GM18505 (cell line): ENCODE results near the gene GPD1L.

Experiments used
- ATAC-seq: cut with Tn5 transposase; IDR thresholded peaks from one replicate; pipeline ENCODE4 v1.9.1; 2021; ENCODE audit not compliant: unreplicated experiment
- POLR2A ChIP-seq: IDR thresholded peaks from 4 replicates; pipeline ENCODE4 v1.6.1; 2011; ENCODE audit warnings: borderline replicate concordance; ENCODE audit not compliant: insufficient read depth, insufficient read length; ENCODE audit errors: extremely low read depth

The GPD1L gene

DNA sequence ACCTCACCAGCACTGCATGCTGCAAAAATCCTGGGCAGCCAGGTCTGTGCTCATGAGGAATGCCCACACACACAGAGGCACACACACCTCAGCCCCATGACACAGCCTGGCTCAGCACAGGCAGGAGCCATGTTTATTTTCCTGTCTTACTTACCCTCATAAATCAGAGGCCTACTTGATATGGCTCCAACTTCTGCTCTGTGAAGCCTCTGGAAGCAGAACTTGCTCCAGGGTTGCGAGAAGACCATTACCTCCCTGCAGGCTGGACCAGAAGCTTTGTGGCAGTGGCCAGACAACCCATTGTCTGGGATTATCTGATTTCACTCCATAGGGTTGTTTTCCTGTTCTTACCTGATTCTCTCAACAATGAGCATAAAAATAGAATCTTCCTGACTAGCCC, 88.2 kb downstream of the GPD1L start:
- no peak for ATAC-seq
- no peak for TF ChIP-seq POLR2A

DNA sequence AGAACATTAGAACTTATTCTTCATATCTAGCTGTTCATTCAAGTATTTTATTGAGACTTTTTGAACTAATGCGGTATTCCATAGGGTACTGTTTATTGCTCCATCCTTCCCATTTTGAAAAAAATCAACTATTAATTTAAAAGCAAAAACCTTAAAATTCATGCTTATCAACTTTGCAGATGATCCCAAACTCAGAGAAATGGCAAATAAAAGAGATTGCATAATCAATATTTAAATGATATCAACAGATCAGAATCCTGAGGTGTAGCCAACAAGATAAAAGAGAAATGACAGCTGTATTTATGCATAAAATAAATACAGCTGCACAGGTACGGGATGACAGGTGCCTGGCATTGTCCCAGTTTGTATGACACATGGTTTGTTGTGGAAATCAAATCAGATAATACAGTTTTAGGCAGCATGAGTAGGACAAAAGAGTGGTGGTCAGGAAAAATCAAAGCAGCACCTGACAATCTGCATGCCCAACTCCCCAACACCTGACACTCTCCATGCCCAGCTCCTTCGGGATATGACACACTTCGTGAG, 89.6 kb downstream of the GPD1L start:
- ATAC-seq = no peak
- no peak for TF ChIP-seq POLR2A

DNA sequence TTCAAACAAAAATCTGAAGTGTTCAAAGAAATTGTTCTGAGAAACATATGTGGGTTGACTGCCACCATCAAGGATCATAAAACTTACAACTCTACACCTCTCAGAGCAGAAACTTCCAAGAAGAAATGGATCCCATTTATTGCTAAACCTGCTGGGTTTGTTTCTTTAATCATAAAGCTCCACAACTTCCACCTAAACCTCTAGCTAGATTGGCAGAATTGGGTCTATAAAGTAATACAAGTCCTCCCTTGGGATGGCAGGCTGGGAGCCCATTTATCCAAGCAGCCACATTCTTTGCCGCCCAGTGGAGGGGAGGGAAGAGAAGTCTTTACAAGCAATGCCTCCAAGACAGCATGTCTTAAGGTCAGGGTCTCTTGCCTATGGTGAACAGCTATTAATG, 91.6 kb downstream of the GPD1L start:
- no peak for ATAC-seq
- no peak for TF ChIP-seq POLR2A

DNA sequence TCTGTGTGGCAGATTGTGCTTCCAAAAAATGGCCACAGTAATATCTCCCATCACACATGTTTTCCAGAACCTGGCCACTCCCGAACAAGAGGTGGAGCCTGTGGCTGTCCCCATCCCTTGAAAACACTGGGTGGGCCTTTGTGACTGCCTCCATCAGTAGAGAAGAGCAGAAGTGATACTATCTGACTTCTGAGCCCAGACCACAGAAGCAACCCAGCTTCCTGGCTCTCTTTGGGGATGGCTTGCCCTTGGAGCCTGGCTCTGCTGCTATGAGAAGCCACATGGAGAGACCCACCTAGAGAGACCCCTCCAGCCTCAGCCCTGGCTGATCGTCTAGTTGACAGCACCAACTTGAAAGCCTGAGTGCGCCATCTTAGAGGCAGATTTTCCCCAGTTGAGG, 92.3 kb downstream of the GPD1L start:
- no peak for TF ChIP-seq POLR2A
- ATAC-seq = no peak

DNA sequence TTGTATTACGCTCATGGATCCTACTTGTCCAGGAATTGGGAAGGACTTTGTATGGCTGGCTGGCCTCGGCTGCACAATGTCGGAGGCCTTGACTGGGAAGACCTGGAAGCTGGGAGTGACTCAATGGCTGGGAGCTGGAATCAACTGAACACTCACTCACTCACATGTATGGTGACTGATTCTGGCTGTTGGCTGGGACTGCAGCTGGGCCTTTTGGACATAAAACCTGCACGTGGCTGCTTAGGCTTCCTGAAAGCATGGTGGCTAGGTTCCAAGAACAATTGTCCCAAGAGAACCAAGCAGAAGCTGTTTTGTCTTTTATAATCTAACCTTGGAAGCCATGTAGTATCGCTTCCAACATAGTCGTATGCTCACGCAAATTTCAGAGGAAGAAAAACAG, 94.1 kb downstream of the GPD1L start:
- no peak for TF ChIP-seq POLR2A
- no peak for ATAC-seq

DNA sequence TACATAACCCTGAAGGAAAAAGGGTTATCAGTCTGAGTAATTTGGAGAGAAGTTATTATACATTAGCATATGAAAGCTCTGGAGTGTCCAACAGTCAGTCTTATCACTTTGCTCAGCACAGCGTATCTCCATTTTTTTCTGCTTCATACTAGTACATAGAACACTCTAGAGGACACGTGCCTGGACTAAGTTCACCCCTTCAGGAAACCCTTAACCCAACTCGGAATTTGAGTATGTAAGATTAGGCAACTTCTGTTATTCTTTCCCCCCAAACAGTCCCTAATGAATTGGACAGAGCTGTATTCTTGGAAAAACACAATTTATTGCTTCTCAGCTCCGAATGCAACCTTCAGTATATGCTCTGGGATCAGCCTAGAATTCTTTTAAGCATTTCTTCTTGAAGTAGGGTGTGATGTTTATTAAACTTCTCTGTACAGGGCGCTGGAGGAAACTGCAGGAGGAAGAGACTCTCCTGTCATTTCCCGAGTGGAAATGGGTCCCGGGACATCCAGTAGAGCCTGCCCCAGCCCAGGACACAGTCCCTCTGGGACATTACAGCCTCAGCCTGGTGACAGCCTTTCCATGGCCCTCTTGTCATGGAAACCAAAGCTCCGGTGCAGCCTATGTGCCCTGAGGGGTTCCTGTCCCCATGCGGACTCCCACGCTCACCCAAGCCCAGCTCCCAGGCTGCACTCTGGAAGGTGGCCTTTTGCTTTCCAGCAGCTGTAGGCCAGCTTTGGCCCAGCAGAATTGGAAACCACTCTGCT, 94.8 kb downstream of the GPD1L start:
- TF ChIP-seq POLR2A = no peak

DNA sequence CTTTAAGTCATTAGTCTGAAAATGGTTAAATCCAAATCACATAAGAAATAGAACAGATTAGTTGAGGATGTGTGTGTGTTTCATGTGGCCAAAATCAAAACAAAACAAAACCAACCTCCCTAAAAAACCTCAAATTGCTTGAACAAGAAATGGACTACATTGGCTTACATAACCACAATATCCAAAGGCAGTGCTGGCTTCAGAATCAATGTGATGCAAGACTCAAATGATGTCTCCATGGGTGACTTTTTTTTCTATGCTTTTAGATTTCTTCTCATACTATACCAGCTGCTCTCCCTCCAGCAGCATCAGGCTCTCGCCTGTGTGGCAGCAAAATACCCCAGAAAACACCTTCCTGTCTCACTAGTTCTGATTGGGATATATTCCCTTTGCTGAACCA, 96.1 kb downstream of the GPD1L start:
- TF ChIP-seq POLR2A = no peak
- ATAC-seq = no peak

More for the DNA sequence above, 94.8 kb downstream of the GPD1L start:
- no peak for ATAC-seq

DNA sequence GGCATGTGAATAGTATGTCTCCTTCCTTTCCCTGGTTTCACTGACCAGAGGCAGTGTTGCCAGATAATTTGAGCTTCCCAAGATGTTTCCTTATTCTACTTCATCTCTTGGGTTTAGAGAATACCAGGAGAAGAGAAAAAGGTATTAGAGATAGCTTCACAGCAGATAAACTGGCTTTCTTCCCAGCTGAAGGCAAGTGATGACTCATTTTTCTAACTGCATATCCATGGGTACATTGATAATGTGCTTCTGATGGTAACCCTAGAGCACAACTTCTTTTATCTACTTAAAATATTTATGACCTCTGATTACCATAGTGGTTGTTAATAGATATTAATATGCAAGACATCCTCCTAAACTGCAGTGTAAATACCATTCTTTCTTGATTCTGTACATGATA, 97.4 kb downstream of the GPD1L start:
- TF ChIP-seq POLR2A = no peak
- ATAC-seq = no peak

DNA sequence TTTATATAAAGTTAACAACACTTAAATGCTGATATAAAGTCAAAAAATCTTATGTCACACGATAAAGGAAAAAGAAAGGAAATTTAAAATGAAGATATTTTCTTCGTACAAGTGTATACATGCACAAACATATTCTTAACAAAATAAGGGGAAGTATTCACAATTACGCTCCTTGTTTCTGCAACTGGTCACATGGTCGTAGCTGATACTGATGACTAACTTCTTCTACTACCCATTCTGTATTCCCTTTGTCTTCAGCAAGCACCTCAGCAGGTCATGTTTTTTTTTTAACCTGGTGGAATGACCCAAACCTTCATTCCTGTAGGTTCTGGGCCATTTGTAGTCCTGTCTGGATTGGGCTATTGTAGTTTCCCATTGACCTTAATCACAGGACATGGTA, 102.0 kb downstream of the GPD1L start:
- TF ChIP-seq POLR2A = no peak
- no peak for ATAC-seq

DNA sequence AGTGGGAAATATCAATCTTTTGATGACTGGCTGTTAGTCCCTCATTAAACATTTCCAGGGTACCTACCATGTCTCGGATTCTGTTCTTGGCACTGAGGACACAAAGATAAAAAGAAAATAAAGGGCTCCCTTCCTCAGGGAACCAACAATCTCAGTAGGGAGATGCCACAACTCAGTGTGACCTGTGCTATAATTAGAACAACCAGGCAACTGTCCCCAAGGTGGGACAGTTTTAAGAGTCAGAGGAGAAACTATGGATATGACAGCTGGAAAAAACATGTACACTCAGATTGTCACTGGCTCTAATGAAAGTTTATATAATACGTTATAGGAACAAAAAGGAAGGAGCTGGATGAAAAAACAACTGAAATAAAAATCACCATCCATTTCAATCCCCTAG, 108.8 kb downstream of the GPD1L start:
- TF ChIP-seq POLR2A = no peak
- ATAC-seq = no peak

DNA sequence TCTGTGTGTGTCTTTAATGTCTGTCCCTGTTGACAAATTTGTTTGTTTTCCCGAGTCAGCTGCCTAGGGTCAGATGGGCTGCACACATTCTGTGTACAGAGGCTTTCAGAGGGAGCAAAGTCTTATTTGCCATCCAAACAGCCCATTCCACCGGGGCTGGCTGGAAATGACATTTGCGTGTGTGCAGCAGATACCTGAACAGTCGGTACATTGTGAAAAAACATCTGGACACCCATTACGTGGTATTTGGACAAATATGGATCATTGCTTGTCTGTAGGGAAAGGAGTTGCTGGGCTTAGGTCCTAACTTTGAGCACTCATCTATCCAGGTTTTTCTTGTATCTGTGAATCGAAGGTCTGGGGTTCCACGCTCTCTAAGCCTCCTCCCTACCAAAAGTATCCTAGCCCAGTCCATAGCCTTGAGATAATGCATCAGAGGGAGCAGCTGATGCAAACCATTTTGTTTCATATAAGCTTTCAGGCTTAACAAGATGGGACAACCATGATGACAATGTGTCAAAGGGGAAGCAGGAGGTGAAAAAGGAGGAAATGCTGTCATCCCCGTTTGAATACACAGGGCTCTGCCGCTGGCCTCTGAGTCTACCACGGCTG, 109.9 kb downstream of the GPD1L start:
- no peak for ATAC-seq
- TF ChIP-seq POLR2A = no peak

DNA sequence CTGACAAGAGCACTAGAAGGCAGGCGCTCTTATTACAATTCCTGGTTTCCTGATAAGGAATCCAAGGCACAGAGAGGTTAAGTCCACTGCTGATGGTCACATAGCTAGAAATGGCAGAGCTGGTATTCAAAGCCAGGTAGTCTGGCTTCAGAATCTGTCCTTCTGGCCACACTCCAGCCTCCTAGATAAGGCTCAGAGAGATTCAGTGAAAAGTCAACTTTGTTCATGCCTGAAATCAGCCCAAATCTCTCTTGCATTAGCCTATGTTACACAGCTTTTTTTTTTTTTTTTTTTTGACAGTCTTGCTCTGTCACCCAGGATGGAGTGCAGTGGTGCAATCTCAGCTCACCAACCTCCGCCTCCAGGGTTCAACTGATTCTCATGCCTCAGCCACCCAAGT, 110.9 kb downstream of the GPD1L start:
- TF ChIP-seq POLR2A = no peak
- ATAC-seq = no peak
